ENCODE data around the gene TMEM132D. TPM values are rescaled to one million over a fixed set of nuclear protein-coding genes. Genes with fewer than 3 reads are reported as not detected.

The TMEM132D gene
- total RNA-seq, 2 experiments from 2014 or later = not detected

DNA sequence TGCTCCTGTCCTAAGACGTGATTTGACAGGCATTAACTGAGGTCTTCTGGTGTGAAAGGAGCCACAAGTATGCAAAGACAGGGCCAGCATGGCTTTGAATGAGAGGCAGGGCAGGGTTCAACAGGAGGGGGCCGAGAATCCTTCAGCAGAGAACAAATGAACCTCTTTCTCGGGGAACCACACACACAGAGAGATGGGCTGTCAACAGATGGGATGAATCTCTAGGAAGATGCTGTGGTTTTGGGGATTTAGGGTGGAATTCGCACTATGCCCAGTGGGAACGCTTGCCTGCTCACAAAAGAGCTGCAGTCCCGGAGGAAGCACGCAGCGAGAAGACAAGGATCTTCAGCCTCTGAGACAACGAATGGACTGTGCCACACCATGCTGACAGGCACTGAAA is 537.2 kb downstream of the TMEM132D start:
- Mint-ChIP-seq H3K27ac (no peak overlapping the region), H3K36me3 (ENCODE audit: low read depth) (no peaks in the 10 kb centered on the region), H3K27me3 (no peaks in the 10 kb centered on the region), H3K4me3 (no peak overlapping the region), H3K4me1 (no peaks in the 10 kb centered on the region), H3K9me3 (peaks cover 16% of the 10 kb centered on the region)
- DNase-seq = no peak
- ChIA-PET CTCF (no interaction called here), POLR2A (no interaction called here)

DNA sequence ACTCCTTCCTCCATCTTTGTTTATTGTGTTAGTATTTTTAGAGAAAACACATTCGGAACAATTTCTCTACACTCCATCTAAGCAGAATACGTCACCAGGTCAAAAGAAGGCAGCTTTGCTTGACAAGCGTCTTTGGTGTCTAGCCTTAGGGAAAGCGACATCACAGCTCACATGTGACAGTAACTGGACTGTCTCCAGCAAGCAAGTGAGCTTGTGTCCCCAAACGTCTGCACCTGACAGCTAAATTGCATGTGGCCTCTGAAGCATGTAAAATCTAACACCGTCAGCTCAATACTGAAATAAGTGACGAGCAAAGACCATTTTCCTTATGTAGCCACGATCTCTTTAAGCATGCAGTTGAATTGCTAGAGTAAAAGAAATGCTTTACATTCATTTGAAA is 540.8 kb downstream of the TMEM132D start:
- no peaks in the 10 kb centered on the region for H3K36me3 Mint-ChIP-seq (ENCODE audit: low read depth)
- POLR2A ChIA-PET = no interaction called here
- H3K4me3 Mint-ChIP-seq = no peak overlapping the region

DNA sequence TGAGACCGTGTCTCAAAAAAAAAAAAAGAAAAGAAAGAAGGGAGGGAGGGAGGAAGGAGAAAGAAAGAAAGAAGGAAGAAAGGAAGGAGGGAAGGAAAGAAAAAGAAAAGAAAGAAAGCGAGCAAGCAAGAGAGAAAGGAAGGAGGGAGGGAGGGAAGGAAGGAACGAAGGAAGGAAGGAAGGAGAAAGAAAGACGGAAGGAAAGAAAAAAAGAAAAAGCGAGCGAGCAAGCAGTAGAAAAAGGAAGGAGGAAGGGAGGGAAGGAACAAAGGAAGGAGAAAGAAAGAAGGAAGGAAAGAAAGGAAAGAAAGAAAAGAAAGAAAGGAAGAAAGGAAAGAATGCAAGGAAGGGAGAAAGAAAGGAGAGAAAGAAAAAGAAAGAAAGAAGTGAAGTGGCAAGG is 546.6 kb downstream of the TMEM132D start:
- H3K4me3 Mint-ChIP-seq = no peak overlapping the region

More for the DNA sequence above, 540.8 kb downstream of the TMEM132D start:
- DNase-seq = no peak
- Mint-ChIP-seq H3K9me3 (peaks cover 12% of the 10 kb centered on the region), H3K4me1 (no peaks in the 10 kb centered on the region), H3K27ac (no peak overlapping the region), H3K27me3 (no peaks in the 10 kb centered on the region)
- CTCF ChIA-PET = no interaction called here

DNA sequence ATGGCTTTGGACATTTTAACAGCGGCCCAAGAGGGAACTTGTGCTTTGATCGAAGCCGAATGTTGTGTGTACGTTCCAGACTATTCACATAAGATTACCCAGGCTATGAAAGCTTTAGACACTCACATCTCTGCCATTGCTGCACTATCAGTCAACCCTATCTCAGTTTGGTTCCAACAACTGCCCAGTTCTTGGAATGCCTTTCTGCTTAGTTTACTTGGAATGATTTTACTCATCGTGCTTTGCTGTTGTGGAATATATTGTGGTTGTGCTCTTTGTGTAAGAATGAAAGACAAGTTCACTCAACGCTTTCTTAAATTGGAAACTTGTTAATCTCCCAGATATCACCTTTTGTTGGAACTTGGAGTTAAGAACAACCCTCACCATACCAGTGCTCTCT is 552.3 kb downstream of the TMEM132D start:
- Mint-ChIP-seq H3K4me1 (no peaks in the 10 kb centered on the region), H3K36me3 (ENCODE audit: low read depth) (no peaks in the 10 kb centered on the region), H3K27ac (no peak overlapping the region), H3K9me3 (peaks cover 11% of the 10 kb centered on the region), H3K27me3 (no peaks in the 10 kb centered on the region), H3K4me3 (no peak overlapping the region)
- POLR2A ChIA-PET = no interaction called here
- no peak for DNase-seq
- CTCF ChIA-PET = interaction anchor here (0.6 kb wide), 1 partner anchor 12 kb away, joined by 3 read pairs; no protein-coding TSS in a partner anchor

More for the DNA sequence above, 546.6 kb downstream of the TMEM132D start:
- no peaks in the 10 kb centered on the region for H3K36me3 Mint-ChIP-seq (ENCODE audit: low read depth)
- CTCF ChIA-PET = no interaction called here
- H3K4me1 Mint-ChIP-seq = no peaks in the 10 kb centered on the region
- no peak for DNase-seq
- H3K27me3 Mint-ChIP-seq = no peaks in the 10 kb centered on the region
- no peak overlapping the region for H3K27ac Mint-ChIP-seq
- peaks cover 5% of the 10 kb centered on the region for H3K9me3 Mint-ChIP-seq
- POLR2A ChIA-PET = no interaction called here

DNA sequence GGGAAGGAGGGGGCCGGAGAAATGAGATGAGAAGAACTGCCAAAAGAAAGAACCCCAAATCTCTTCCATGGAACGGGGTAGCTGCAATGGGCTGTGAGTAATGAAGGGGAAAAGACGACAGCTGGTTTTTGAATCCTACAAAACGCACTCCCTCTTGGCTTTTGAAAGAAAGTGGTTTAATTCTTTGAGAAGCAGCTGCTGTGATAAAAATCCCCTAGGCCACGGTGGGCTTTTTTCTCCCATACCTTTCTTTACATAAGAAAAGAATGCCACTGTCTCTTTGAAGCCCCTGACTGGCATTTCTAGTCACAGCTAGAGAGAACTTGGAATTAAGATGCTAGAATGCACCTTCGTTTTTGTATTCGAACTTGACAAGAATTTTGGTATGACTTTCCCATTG is 564.5 kb downstream of the TMEM132D start:
- H3K27me3 Mint-ChIP-seq = no peaks in the 10 kb centered on the region
- H3K4me3 Mint-ChIP-seq = no peak overlapping the region
- H3K27ac Mint-ChIP-seq = no peak overlapping the region
- H3K4me1 Mint-ChIP-seq = no peaks in the 10 kb centered on the region
- no peaks in the 10 kb centered on the region for H3K36me3 Mint-ChIP-seq (ENCODE audit: low read depth)
- no peak for DNase-seq
- H3K9me3 Mint-ChIP-seq = peaks cover 25% of the 10 kb centered on the region
- POLR2A ChIA-PET = no interaction called here
- CTCF ChIA-PET = no interaction called here

DNA sequence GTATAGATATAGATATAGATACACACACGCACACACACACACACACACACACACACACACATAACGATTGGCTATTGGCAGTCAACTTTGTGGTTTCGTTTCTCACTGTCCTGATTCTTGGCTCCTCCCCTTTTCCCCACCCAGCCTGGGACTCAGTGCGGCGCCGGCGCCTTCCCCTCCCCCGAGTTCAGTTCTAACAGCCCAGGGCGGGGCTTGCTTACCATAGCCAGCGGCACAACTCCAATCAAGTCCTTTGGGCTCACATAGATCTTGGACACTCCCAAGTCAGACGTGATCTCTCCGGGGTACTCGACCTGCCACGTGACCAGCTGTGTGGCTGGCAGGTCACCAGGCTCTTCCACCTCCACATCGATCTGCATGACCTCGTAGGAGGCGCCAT is 566.4 kb downstream of the TMEM132D start:
- CTCF ChIA-PET = no interaction called here
- peaks cover 29% of the 10 kb centered on the region for H3K9me3 Mint-ChIP-seq
- no peaks in the 10 kb centered on the region for H3K4me1 Mint-ChIP-seq
- POLR2A ChIA-PET = no interaction called here
- no peak for DNase-seq
- no peak overlapping the region for H3K4me3 Mint-ChIP-seq
- no peaks in the 10 kb centered on the region for H3K27me3 Mint-ChIP-seq
- no peak overlapping the region for H3K27ac Mint-ChIP-seq
- no peaks in the 10 kb centered on the region for H3K36me3 Mint-ChIP-seq (ENCODE audit: low read depth)

DNA sequence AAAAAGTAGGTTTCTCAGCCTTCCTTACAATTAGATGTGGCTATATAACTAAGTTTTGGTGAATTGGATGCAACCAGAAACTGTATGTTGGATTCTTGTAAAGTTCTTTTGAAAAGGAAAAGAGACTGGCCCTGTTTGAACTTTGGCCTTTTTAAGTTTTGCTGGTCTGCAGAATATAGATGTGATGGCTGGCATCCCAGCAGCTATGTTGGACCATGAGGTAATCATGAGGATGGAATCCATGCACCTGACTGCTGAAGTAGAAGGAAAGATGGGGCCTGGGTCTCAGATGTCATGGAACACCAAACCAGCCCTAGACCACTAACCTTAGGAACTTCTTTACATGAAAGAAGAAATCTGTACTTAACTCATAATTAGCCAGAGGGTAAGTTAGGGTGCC is 568.1 kb downstream of the TMEM132D start:
- H3K36me3 Mint-ChIP-seq (ENCODE audit: low read depth) = no peaks in the 10 kb centered on the region
- ChIA-PET POLR2A (no interaction called here), CTCF (no interaction called here)
- DNase-seq = no peak
- peaks cover 28% of the 10 kb centered on the region for H3K9me3 Mint-ChIP-seq
- H3K27ac Mint-ChIP-seq = no peak overlapping the region
- H3K27me3 Mint-ChIP-seq = no peaks in the 10 kb centered on the region
- H3K4me1 Mint-ChIP-seq = no peaks in the 10 kb centered on the region
- no peak overlapping the region for H3K4me3 Mint-ChIP-seq

DNA sequence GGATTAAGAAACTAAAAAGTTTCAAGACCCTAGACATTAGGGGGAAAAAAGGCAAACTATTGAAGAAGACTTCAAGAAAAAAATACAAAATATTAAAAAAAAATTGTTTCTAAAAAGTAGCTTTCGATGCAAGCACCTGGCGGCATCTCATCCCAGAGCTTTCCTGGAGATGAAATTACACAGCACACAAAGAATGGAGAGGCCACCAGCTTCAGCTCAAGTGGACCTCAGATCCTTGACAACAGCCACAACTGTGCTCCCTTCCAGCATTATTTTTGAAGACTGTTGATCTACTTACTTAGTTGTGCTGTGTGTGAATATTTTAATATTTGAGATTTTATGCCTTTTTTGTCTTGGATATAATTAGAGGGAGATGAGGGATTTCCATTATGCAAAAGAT is 571.5 kb downstream of the TMEM132D start:
- Mint-ChIP-seq H3K27me3 (no peaks in the 10 kb centered on the region), H3K27ac (no peak overlapping the region), H3K9me3 (peaks cover 25% of the 10 kb centered on the region), H3K4me3 (no peak overlapping the region), H3K36me3 (ENCODE audit: low read depth) (no peaks in the 10 kb centered on the region), H3K4me1 (no peaks in the 10 kb centered on the region)
- no peak for DNase-seq
- ChIA-PET POLR2A (no interaction called here), CTCF (no interaction called here)

DNA sequence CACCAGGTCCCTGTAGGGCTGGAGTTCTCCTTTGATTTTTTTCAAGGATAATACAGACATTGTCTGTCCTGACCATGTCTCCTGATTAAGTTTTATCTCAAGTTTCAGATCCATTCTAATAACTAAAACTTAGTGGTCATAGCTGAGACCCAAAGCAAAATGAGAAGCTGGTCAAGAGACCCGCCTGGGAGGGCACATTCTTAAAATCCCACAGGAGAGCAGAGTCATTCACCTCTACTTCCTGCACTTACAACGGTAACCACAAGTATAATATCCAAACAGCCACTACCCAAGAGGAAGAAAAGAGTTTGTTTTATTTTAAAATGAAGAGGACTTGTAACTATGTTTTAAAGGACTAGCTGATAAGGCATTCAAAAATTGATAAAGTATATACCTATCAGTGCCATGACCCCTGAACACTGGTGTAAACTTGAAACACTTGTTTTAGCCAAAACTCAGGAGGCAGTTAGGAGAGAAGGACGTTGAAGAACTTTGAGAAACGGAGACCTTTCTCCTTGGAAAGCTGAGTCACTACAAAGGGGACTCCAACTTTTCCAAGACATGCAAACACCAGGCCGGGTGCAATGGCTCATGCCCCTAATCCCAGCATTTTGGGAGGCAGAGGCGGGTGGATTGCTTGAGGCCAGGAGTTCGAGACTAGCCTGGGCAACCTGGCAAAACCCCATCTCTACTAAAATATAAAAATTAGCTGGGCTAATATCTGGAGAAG is 572.3 kb downstream of the TMEM132D start:
- CTCF ChIA-PET = no interaction called here
- DNase-seq = no peak
- no peaks in the 10 kb centered on the region for H3K36me3 Mint-ChIP-seq (ENCODE audit: low read depth)
- H3K4me3 Mint-ChIP-seq = no peak overlapping the region
- no peaks in the 10 kb centered on the region for H3K27me3 Mint-ChIP-seq
- POLR2A ChIA-PET = no interaction called here
- H3K9me3 Mint-ChIP-seq = peaks cover 21% of the 10 kb centered on the region
- H3K4me1 Mint-ChIP-seq = no peaks in the 10 kb centered on the region
- H3K27ac Mint-ChIP-seq = no peak overlapping the region

DNA sequence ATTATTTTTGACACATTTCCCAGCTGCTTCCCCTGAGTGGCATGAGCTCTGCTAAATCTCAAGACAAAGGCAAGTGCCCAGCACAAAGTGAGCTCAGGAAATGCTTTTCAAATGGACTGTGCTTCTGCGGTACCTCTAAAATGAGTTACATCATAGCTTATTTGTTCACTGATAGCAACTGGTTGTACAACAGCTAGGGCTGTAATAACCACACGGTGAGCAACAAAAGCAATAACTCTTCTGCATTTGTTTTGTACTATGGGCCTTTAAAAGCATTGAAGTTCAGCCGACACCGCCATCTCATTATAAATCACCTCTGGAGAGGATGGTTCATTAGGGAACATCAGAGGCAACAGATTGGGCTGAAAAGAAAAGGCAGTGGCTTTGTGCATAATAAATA is 575.6 kb downstream of the TMEM132D start:
- H3K4me1 Mint-ChIP-seq = no peaks in the 10 kb centered on the region

DNA sequence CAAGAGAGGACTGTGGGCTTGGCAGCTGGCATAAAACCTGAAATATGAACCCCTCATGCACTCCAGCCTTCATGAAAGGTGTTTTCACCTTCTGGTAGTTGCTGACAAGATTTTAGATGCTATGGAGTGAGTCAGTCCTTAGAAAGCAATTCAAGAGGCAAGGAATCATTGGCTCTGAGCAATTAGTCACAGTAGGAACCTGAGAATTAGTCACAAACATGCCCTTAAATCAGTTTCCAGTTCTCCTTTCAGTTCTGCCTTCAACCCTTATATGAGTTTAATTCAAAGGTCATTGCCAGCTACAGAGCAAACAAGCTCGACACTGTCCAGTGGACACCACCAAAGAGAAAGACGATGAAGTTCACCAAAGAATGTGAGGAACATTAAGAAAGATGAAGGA is 578.3 kb downstream of the TMEM132D start:
- DNase-seq = no peak
- no peak overlapping the region for H3K4me3 Mint-ChIP-seq
- H3K4me1 Mint-ChIP-seq = no peaks in the 10 kb centered on the region
- peaks cover under 1% of the 10 kb centered on the region for H3K9me3 Mint-ChIP-seq
- no peaks in the 10 kb centered on the region for H3K27me3 Mint-ChIP-seq
- CTCF ChIA-PET = no interaction called here
- H3K36me3 Mint-ChIP-seq (ENCODE audit: low read depth) = no peaks in the 10 kb centered on the region
- POLR2A ChIA-PET = no interaction called here
- H3K27ac Mint-ChIP-seq = no peak overlapping the region

More for the DNA sequence above, 575.6 kb downstream of the TMEM132D start:
- ChIA-PET POLR2A (no interaction called here), CTCF (no interaction called here)
- no peak for DNase-seq
- Mint-ChIP-seq H3K27ac (no peak overlapping the region), H3K27me3 (no peaks in the 10 kb centered on the region), H3K9me3 (peaks cover 9% of the 10 kb centered on the region), H3K36me3 (ENCODE audit: low read depth) (no peaks in the 10 kb centered on the region), H3K4me3 (no peak overlapping the region)

DNA sequence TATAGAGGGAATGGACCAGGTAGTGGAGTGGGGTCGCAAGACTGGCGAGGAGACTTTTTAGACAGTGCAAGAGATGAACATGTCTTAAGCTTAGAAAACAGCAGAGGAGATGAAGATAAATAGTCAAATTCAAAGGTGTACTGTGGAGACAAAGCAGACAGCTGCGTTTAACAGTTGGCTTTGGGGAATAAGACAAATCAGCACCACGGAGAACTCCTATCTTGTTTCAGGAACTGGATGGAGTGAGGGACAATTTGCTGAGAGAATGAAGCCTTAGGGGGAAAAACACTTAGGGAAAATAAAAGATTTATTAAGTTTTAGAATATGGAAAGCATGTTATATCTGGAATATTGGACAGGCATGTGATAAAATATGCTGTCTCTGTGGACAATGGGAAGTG is 591.8 kb downstream of the TMEM132D start:
- Mint-ChIP-seq H3K9me3 (peaks cover 5% of the 10 kb centered on the region), H3K36me3 (ENCODE audit: low read depth) (no peaks in the 10 kb centered on the region), H3K27me3 (no peaks in the 10 kb centered on the region), H3K4me3 (no peak overlapping the region), H3K4me1 (no peaks in the 10 kb centered on the region), H3K27ac (no peak overlapping the region)
- POLR2A ChIA-PET = no interaction called here
- DNase-seq = no peak
- CTCF ChIA-PET = no interaction called here

DNA sequence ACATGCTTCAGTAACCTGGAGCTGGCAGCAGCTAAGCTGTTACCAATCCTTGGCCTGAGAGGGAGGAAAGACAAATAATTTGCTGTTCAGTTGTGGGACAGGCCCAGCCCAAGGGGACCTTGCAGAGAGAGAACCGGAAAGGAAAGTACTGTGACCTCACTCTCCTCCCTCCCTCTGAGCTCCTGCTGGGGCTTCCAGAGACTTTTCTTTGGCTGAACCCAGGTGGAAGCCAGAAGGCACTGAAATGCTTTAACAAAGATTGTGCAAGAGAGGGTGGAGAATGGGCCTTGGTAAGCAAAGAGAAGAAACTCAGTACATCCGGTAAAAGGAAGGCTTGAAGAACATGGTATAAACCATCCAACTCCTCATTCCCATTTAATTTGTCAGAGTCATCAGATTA is 593.5 kb downstream of the TMEM132D start:
- CTCF ChIA-PET = interaction anchor here (0.6 kb wide), 1 partner anchor 51 kb away, joined by 4 read pairs; no protein-coding TSS in a partner anchor
- DNase-seq = no peak
- H3K36me3 Mint-ChIP-seq (ENCODE audit: low read depth) = no peaks in the 10 kb centered on the region
- no peak overlapping the region for H3K27ac Mint-ChIP-seq
- peaks cover 5% of the 10 kb centered on the region for H3K9me3 Mint-ChIP-seq
- no peak overlapping the region for H3K4me3 Mint-ChIP-seq
- H3K4me1 Mint-ChIP-seq = no peaks in the 10 kb centered on the region
- no peaks in the 10 kb centered on the region for H3K27me3 Mint-ChIP-seq
- POLR2A ChIA-PET = no interaction called here

DNA sequence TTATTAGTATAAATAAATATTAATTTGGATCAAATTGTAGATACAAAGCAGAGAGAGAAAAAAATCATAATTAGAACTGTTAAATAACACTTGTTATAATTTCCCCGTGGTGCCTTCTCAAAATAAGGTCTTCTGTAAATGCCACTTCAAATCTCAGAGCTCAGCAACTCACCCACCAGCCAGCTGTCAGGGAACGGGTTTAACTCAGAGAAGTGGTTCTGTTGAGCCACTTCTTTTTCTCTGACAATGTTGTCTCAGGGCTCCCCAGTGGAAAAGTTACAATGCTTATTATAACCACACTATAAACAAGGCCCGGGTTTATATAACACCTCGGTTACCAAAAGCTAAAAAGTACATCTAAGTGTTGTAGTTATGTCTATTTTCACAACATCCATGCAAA is 598.0 kb downstream of the TMEM132D start:
- ChIA-PET POLR2A (interaction anchor here (0.5 kb wide), 1 partner anchor 148 kb away, joined by 5 read pairs; no protein-coding TSS in a partner anchor), CTCF (no interaction called here)

More for the DNA sequence above, 598.0 kb downstream of the TMEM132D start:
- H3K4me3 Mint-ChIP-seq = no peak overlapping the region
- H3K4me1 Mint-ChIP-seq = no peaks in the 10 kb centered on the region
- no peak for DNase-seq
- H3K27ac Mint-ChIP-seq = no peak overlapping the region
- no peaks in the 10 kb centered on the region for H3K36me3 Mint-ChIP-seq (ENCODE audit: low read depth)
- peaks cover 16% of the 10 kb centered on the region for H3K9me3 Mint-ChIP-seq
- H3K27me3 Mint-ChIP-seq = no peaks in the 10 kb centered on the region

Measured in activated CD4-positive, alpha-beta T cell treated with anti-CD3 and anti-CD28 coated beads, Interleukin-2, amount 10 ng/mL, durations not matched to agents 7 days and 5 days (primary cell).